Dedifferentiated amniotic fluid mesenchymal stem cell (primary cell): Measurements from ENCODE around the gene YPEL1.
"Not testable (repeated sequence)": the region's sequence is repeated elsewhere in the genome, so short reads cannot be mapped to it uniquely, and the experiment has no call there.

Source experiments
- DNase-seq: peaks from one replicate; pipeline ENCODE4 v3.0.0-alpha.2; 2016; ENCODE audit errors: extremely low spot score

The YPEL1 gene

GRCh38 chr22:21721195-21721852 is 14.3 kb downstream of the YPEL1 start:
- DNase-seq, result not testable (repeated sequence)

DNA sequence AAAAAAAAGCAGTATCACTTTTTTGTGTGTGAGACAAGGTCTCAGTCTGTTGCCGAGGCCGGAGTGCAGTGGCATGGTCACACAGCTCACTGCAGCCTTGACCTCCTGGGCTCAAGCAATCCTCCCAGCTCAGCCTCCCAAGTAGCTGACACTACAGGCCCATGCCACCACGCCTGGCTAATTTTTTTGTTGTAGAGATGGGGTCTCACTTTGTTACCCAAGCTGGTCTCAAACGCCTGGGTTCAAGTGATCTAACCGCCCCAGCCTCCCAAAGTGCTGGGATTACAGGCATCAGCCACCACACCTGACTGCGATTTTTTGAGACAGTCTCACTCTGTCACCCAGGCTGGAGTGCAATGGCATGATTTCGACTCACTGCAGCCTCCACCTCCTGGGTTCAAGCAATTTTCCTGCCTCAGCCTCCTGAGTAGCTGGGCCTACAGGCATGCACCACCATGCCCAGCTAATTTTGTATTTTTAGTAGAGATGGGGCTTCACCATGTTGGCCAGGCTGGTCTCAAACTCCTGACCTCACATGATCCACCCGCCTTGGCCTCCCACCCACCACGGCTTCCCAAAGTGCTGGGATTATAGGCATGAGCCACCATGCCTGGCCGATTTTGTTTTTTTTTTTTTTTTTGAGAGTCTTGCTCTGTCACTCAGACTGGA is 15.3 kb downstream of the YPEL1 start:
- not testable (repeated sequence) for DNase-seq

DNA sequence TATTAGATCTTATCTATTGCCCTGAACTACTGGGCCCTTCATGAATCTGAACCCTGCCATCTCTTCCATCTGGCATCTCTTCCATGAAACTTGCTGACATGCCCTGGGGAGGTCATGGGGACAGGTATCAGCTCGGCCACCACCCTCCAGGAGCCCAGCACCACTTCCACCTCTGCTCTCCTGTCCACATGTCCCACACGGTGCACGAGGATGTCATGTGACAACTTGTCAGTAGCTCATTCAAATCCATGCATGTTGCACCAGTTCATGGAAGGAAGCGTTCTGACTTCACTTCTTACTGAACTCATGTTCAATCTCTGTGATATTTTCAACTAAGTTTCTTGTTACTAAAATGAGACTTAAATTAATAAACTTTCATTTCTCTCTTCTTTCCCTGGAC is 16.6 kb downstream of the YPEL1 start:
- no peak for DNase-seq

- no peak for DNase-seq
These were observed 17.1 kb downstream of the YPEL1 start for GRCh38 chr22:21718499-21718898.

DNA sequence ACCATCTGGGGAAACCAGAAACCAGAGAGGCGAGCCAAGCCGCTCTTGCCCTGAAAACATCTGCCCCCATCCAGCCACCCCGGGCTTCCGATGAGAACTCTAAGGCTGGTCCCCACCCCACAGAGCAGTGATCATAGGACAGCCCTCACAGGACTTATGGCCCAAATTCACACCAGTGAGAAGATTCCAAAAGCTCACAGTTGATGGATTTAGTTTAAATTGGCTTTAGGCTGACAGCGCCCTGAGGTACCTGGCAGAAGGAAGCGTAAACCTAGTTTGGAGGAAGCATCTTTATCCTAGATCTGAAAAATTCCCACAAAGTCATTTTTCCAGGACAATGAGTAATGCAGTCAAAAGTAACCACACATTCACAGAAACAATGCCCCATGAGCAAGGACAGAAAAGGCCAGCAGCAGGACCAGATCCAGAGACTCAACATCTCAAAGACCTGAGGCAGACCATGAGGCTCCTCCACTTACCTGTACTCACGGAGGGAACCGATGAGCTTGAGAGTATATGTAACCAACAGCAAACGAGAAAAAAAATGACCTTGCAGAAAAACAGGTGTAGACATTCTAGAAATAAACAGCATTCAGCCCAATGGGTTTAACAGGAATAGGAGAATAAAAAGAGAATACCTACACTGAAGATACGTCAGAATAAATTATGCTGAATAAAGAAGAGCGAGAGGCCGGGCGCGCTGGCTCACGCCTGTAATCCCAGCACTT is 19.0 kb downstream of the YPEL1 start:
- not testable (repeated sequence) for DNase-seq

DNA sequence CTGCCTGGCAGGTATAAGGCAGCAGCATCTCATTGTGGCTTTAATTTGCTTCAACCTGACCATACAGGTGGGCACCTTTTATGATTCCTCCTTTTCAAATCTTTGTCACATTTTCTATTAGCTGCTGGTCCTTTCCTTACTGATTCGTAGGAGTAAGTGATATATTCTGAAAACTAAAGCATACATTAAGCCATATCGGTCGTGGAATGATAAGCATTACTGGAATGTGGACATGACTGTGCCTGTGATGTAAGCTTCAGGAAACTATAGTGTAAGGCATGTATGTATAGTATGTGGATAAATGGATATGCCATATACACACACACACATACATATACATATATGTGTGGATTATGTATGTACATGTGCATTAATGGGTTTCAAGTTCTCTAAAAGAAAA is 20.8 kb downstream of the YPEL1 start:
- no peak for DNase-seq

DNA sequence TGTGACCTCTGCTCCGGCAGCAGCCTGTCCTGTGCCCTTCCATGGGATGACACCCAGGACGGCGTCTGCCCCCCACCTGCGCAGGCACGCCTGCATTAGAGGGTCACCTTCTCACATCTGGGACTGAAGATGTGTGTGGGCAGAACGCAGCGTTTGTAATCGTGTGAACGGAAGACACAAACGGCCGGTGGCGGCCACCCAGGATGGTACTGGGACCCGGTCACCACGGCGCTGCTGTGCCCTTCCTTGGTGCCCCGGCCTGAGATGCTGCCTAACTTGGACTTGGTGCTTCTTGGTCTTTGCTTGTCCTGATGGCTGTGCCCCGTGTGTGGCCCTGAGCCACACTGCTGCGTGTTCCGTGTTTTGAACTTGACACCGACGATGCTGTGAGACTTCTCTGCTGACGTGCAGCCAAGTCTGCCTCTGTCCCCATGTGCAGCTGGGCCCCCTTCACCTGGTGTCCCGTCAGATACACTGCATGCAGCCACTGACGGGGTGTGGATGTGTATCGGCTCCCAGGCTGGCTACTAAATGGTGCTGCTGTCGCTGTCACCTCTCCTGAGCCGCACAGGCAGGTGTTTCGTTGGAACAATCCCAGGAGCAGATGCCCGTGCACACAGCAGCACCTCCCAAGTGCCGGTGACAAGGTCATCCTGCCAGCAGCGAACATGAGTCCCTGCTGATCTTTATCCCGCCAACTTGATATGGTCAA is 21.4 kb downstream of the YPEL1 start:
- DNase-seq, result no peak

- DNase-seq, result no peak
These were observed 22.1 kb downstream of the YPEL1 start for GRCh38 chr22:21713428-21714058.

DNA sequence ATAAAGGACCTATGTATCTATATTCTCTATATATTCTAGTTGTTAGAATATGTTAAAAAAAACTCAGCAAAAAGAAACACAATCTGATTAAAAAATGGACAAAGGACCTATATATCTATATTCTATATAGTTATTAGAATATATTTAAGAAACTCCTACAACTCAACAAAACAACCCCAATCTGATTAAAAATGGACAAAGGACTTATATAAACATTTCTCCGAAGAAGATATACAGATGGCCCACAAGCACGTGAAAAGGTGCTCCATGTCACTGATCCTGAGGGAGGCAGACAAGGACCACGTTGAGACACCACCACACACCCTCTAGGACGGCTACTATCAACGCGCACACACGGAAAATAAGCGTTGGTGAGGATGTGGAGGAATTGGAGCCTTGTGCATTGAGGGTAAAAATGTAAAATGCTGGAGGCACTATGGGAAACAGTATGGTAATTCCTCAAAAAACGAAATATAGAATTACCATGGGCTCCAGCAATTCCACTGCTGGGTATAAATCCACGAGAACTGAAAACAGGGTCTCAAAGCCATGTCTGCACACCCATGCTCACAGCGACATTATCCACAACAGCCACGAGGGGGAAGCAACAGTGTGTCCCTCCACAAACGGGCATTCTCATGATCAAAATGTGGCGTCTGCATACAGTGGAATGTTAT is 22.7 kb downstream of the YPEL1 start:
- DNase-seq, result peak; percentile 78

- DNase-seq, result no peak
These were observed 23.7 kb downstream of the YPEL1 start for GRCh38 chr22:21711851-21712250.

GRCh38 chr22:21710156-21710555 is 25.4 kb downstream of the YPEL1 start:
- DNase-seq, result no peak

GRCh38 chr22:21709688-21710087 is 25.9 kb downstream of the YPEL1 start:
- DNase-seq, result no peak

- no peak for DNase-seq
These were observed 26.6 kb downstream of the YPEL1 start for GRCh38 chr22:21708960-21709359.

DNA sequence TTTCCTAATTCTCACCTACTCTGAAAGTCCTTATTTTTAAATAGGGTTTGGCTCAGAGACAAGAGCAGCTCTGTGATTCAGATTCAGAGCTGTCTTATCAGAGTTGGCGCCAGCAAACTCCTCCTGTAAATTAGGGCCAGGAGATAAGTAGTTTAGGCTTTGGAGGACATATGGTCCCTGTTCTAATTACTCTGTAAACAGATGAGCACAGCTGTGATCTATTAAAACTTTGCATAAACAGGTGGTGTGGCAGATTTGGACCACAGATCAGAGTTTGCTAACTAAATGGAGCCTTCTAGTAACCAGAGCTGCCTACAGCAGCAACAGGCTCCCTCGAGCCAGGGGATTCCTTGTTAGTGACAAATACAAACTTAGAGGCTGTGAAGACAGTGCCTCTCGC is 27.9 kb downstream of the YPEL1 start:
- DNase-seq, result no peak

DNA sequence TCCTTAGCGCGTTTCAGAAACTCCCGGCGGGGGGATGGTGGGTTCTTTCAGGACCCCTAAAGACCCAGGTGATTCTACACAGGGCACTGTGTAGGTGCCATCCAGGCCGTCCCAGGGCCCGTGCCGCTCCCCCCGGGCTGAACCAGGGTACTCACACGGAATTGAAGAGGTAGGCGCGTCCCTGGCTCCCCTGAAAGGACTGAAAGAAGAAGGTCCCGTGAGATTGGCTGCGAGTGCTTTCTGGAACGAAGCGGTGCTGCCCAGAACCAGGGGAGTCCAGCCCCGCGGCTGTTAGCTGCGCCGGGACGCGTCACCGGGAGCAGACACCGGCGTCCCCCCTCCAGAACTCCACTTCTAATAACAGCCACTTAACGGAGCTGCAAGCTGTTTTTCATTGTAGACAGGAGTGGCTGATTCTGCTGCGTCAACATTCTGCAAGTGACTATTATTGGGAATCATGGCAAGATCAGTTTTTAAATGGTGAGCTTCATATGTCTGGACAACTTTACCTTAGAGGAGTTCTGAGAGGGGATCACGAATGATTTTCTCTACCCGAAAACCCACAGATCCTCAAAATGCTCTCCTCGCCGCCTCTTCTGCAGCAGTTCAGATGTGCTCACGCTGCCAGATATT is 31.8 kb downstream of the YPEL1 start:
- no peak for DNase-seq

GRCh38 chr22:21702700-21703683 is 32.6 kb downstream of the YPEL1 start:
- DNase-seq, result no peak

- DNase-seq, result no peak
These were observed 33.5 kb downstream of the YPEL1 start for GRCh38 chr22:21702094-21702493.

DNA sequence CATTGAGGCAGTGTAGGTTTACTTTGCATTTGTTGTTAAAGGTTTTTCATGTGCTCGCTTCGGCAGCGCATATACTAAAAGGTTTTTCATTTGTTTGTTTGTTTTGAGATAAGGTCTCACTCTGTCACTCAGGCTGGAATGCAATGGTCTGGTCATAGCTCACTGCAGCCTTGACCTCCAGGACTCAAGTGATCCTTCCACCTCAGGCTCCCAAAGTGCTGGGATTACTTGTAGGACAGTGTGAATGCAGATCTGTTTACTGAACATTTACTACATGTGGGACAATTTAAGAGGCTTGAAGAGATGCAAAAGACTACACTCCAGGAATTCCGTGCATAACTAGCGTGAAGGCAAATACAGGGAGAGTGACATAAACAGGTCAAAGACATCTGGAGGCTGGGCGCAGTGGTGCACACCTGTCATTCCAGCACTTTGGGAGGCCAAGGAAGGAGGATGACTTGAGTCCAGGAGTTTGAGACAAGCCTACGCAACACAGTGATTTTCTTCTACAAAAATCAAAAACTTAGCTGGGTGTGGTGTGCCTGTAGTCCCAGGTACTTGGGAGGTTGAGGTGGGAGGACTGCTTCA is 34.1 kb downstream of the YPEL1 start:
- DNase-seq, result no peak

DNA sequence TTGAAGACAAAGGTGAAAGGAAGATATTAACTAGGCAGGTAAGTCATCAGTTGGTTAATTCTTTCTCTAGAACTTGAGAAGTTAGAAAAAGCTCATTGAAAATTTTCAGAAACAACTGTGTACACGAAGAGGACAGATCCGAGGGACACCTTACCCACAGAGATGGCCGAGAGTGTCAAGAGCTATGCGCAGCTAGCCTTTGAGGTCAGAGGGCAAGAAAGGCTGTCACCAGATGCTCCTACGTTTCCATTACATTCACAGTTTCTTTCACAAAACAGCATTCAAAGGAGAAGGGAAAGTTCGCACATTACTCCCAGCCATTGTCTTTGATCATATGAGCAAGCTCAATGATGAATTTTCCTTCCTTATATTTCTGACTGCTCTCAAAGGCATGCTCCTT is 34.8 kb downstream of the YPEL1 start:
- no peak for DNase-seq
